ENCODE data around the gene SAMD4A. TPM values are rescaled to one million over a fixed set of nuclear protein-coding genes. Genes with fewer than 3 reads are reported as not detected.

SAMD4A gene
- total and polyA plus RNA-seq, 11 donors = 45.0 to 247 (median 138) TPM

GRCh38 chr14:54603362-54603761 is 36.4 kb downstream of the SAMD4A start:
- no peak for ATAC-seq
- Histone ChIP-seq H3K27ac (peak overlapping the region in 1 of 12 donors; percentile 23), H3K4me1 (peaks cover 0 to 73% (median 30%) of the 10 kb centered on the region in 12 donors)

GRCh38 chr14:54606178-54606577 is 39.2 kb downstream of the SAMD4A start:
- Histone ChIP-seq H3K4me3 (no peak overlapping the region), H3K27ac (peak overlapping the region; percentile 46 to 96 (median 85)), H3K27me3 (no peaks in the 10 kb centered on the region), H3K36me3 (peaks cover 0 to 2% (median 0%) of the 10 kb centered on the region in 9 donors), H3K4me1 (peaks cover 0 to 66% (median 23%) of the 10 kb centered on the region in 12 donors), H3K9me3 (peaks cover 0 to 8% (median 0%) of the 10 kb centered on the region in 12 donors)
- peak; percentile 96 to 98 (median 97) for ATAC-seq
- no peak for TF ChIP-seq CTCF (IDR thresholded peaks at IDR 0.05)
- 35 to 45% (median 38%) methylated on average over 10 of the region's 10 CpGs for WGBS, 4 donors
- DNase-seq = peak; percentile 74 to 92 (median 84)
- intact Hi-C loops (cut with DNase I) = loop anchor here in 1 of 10 donors (5.0 kb wide), 1 partner anchor 34 kb away; no protein-coding TSS in a partner anchor

More at GRCh38 chr14:54603362-54603761, 36.4 kb downstream of the SAMD4A start:
- no peaks in the 10 kb centered on the region for H3K9me3 ChIP-seq
- DNase-seq = no peak
- no peak overlapping the region for H3K4me3 ChIP-seq
- intact Hi-C loops (cut with DNase I) = no loop called here
- WGBS, 4 donors = 67 to 86% (median 73%) methylated on average over 1 of the region's 1 CpG
- peaks cover 0 to 4% (median 0%) of the 10 kb centered on the region in 9 donors for H3K36me3 ChIP-seq
- TF ChIP-seq POLR2A (IDR thresholded peaks at IDR 0.05) (no peak), CTCF (IDR thresholded peaks at IDR 0.05) (no peak)
- no peaks in the 10 kb centered on the region for H3K27me3 ChIP-seq

- Histone ChIP-seq H3K27ac (peak overlapping the region; percentile 46 to 96 (median 85)), H3K4me3 (no peak overlapping the region), H3K36me3 (peaks cover 0 to 2% (median 0%) of the 10 kb centered on the region in 9 donors), H3K27me3 (no peaks in the 10 kb centered on the region), H3K9me3 (peaks cover 0 to 8% (median 0%) of the 10 kb centered on the region in 12 donors), H3K4me1 (peaks cover 0 to 66% (median 21%) of the 10 kb centered on the region in 12 donors)
- intact Hi-C loops (cut with DNase I) = loop anchor here in 1 of 10 donors (5.0 kb wide), 1 partner anchor 34 kb away; no protein-coding TSS in a partner anchor
- 49 to 54% (median 51%) methylated on average over 3 of the region's 3 CpGs for WGBS, 4 donors
- no peak for TF ChIP-seq POLR2A (IDR thresholded peaks at IDR 0.05)
- ATAC-seq (peak; percentile 68 to 93 (median 82)), DNase-seq (peak in 4 of 5 donors; percentile 50 to 66 (median 62))
Observed at GRCh38 chr14:54606631-54607133, 39.8 kb downstream of the SAMD4A start.

- ATAC-seq = no peak
- no peak for DNase-seq
- H3K36me3 ChIP-seq = peaks cover 0 to 2% (median 0%) of the 10 kb centered on the region in 9 donors
- peaks cover 0 to 8% (median 0%) of the 10 kb centered on the region in 12 donors for H3K9me3 ChIP-seq
- H3K27ac ChIP-seq = peak overlapping the region in 3 of 12 donors; percentile 1 to 45 (median 43)
- WGBS, 4 donors = 75 to 77% (median 76%) methylated on average over 5 of the region's 5 CpGs
- no peak overlapping the region for H3K4me3 ChIP-seq
- H3K27me3 ChIP-seq = no peaks in the 10 kb centered on the region
- H3K4me1 ChIP-seq = peaks cover 0 to 45% (median 21%) of the 10 kb centered on the region in 12 donors
- TF ChIP-seq CTCF (IDR thresholded peaks at IDR 0.05) = no peak
- no peak for TF ChIP-seq POLR2A (IDR thresholded peaks at IDR 0.05)
- intact Hi-C loops (cut with DNase I) = loop anchor here in 1 of 10 donors (5.0 kb wide), 1 partner anchor 37 kb away; no protein-coding TSS in a partner anchor
Observed at GRCh38 chr14:54609576-54609975, 42.6 kb downstream of the SAMD4A start.
